ENCODE measurements around the gene C1QTNF12.

DNA sequence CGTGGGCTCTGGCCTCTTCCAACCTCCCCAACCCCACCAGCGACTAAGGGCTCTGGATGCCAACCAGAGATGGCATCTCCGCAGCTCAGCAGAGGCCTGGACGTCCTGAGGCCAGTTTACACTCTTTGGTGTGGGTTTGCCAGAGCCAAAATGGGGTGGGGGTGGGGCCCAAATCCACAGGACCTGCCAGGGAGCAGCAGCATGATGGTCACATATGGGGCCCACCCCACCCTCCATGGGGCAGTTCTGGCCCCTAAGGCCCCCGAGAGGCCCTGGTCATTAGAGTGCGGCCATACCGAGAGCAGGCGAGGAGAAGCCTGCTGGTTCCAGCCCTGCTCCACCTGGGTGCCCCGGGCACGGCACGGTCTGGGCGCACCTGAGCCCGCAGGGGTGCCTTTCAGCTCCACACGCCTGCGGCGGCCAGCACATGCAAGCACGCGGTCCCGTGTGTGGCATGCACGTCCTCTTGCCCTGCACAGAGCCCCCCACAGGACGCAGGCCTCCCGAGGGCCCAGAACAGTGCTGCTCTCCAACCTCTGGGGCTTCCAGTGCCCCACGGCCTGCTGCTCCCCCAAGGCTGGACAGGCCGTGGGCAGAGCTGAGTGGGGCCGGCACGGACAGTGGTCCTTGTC, 4.8 kb downstream of the C1QTNF12 start:
- no peak for TF ChIP-seq CTCF (conservative IDR thresholded peaks at IDR 0.05; ENCODE audit: low read length)
- TF ChIP-seq EZH2phosphoT487 (IDR thresholded peaks at IDR 0.05; ENCODE audit: borderline replicate concordance, low read depth, low read length): no peak

Measured in OCI-LY7 (cell line).